GM12864 (cell line): ENCODE data around the gene TADA2B.
"Not testable (repeated sequence)": the region's sequence is repeated elsewhere in the genome, so short reads cannot be mapped to it uniquely, and the experiment has no call there.

Source experiments
- DNase-seq: peaks from one replicate; pipeline ENCODE4 v3.0.0-alpha.2; 2011; ENCODE audit warnings: low read depth
- H3K4me3 ChIP-seq: 2 replicates; pipeline ENCODE4 v1.5.1; 2011; ENCODE audit warnings: mild to moderate bottlenecking, low read depth, low read length, control low read depth
- CTCF ChIP-seq: IDR thresholded peaks from 2 replicates; pipeline ENCODE4 v1.5.1; 2011; ENCODE audit warnings: low read depth, mild to moderate bottlenecking, moderate library complexity, low read length, control low read depth, inconsistent platforms; ENCODE audit errors: missing control alignments

TADA2B gene

GRCh38 chr4:7095611-7096155 is 52.5 kb downstream of the TADA2B start:
- DNase-seq = no peak
- no peak overlapping the region for H3K4me3 ChIP-seq
- TF ChIP-seq CTCF = no peak

- H3K4me3 ChIP-seq = no peak overlapping the region
- DNase-seq = no peak
- no peak for TF ChIP-seq CTCF
Observed at GRCh38 chr4:7096236-7096635, 53.1 kb downstream of the TADA2B start.

DNA sequence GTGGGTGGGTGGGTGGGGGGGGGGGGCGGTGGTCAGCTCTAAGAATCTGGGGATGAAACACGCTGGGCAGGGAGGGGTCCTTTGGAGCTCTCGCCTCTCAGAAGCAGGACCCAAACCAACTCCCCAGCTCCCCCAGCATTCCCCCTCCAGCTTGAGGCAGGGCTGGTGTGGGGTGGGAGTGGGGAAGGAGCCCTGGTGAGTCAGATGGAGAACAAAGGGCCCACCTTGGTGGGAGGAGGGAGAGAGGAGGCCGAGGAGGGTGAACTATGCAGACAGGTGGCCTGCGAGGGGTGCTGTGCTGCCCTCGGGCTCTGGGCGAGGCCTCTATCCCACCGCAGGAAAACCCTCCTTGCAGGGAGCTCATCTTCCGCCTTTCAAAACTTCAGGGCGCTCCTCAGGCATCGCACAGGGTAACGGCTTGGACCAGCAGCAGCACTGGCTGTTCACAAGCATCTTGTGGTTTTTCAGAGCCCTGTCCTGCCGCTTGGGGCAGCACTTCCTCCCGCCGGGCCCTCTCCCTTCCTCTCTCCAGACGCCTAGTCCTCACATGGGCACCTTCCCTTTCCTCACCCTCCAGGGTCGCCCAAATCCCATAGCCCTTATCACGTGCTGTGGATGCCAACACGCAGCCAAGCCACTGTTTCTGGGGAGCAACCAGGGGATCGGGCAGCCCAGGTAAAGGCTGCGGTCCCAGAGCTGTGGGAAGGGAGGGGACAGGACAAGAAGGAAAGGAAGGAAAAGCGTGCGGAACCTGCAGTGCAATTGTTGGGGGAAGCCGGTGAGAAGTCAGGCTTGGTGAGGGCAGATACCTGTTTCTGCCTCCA is 58.7 kb downstream of the TADA2B start:
- peak overlapping the region; percentile 65 for H3K4me3 ChIP-seq
- TF ChIP-seq CTCF = peak; percentile 79

DNA sequence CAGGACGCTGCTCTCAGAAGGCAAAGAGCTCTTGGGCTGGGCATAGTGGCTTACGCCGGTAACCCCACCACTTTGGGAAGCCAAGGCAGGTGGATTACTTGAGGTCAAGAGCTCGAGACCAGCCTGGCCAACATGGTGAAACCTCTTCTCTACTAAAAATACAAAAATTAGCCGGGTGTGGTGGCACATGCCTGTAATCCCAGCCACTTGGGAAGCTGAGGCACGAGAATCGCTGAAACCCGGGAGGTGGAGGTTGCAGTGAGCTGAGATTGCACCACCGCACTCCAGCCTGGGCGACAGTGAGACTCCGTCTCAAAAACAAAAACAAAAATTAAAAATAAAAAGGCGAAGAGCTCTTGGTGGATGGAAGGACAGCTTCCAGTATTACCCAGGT is 59.3 kb downstream of the TADA2B start:
- H3K4me3 ChIP-seq = peak overlapping the region; percentile 65
- not testable (repeated sequence) for DNase-seq

More for the DNA sequence above, 58.7 kb downstream of the TADA2B start:
- DNase-seq = no peak

DNA sequence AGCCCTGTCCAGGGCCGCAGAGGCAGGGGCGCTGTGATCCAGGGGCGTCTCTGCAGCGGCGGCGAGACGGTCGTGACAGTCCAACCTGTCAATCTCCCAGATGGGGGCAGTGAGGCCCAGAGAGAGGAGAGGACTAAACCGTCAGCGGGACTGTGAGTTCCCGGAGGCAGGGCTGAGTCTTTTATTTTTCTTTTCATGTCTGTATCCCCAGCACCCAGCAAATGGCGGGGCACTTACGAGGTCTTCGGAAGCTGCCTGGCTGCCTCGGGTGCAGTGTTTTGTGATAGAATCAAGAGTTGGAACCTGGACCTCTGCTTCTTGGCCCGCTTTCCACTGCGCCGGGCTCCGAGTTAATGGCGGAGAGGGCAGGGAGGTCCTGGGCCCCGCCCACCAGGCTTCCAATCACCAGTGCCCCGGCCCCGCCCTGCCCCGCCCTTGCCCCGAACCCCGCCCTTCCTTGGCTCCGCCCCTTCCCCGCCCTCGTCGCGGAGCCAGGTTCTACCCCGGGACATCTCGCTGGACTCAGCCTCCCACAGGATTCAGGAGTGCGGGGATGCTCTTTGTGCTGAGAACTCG is 59.9 kb downstream of the TADA2B start:
- peak overlapping the region; percentile 65 for H3K4me3 ChIP-seq
- DNase-seq = peak; percentile 47
- TF ChIP-seq CTCF = no peak

DNA sequence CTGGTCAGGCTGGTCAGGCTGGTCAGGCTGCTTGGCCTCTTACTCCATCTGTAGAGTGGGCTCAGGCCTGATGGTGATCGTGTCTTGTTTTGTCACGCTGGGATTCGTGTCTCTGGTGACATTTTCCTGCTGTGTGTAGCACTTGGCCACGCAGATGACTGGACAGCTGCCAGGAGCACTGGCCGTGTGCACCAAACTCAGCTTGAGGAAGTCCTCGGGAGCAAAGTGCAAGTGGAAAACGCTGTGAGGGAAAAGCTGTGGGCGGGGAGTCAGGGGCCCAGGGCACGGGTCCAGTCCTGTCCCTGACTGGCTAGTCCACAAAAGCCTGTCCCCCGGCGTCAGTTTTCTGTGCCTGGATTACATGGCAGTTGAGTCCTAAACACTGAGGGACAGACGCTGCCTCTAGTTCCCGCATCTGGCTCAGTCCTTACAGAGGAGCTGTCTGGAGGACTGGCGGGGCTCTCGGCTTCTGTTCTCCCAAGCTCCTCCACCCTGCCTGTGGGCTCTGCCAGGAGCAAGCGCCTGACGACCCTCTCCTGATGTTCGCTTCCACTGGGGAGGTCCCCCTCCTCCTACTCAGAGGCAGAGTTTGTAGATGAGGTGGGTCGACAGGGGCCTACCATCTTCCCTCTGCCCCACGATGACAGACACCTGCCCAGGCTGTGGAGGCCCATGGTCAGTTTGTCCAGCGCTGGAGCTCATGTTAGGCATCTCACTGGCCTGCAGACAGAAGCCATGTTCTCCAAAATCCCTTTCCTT is 60.6 kb downstream of the TADA2B start:
- H3K4me3 ChIP-seq = no peak overlapping the region
- no peak for TF ChIP-seq CTCF
- no peak for DNase-seq
